ENCODE measurements around the gene HOXB9. TPM values are rescaled to one million over a fixed set of nuclear protein-coding genes. Genes with fewer than 3 reads are reported as not detected.

Gene HOXB9
- total and polyA plus RNA-seq, 2 of the 13 experiments (the other 11 are each of a cell fraction or from before 2014, with no cell fraction given): not detected

DNA sequence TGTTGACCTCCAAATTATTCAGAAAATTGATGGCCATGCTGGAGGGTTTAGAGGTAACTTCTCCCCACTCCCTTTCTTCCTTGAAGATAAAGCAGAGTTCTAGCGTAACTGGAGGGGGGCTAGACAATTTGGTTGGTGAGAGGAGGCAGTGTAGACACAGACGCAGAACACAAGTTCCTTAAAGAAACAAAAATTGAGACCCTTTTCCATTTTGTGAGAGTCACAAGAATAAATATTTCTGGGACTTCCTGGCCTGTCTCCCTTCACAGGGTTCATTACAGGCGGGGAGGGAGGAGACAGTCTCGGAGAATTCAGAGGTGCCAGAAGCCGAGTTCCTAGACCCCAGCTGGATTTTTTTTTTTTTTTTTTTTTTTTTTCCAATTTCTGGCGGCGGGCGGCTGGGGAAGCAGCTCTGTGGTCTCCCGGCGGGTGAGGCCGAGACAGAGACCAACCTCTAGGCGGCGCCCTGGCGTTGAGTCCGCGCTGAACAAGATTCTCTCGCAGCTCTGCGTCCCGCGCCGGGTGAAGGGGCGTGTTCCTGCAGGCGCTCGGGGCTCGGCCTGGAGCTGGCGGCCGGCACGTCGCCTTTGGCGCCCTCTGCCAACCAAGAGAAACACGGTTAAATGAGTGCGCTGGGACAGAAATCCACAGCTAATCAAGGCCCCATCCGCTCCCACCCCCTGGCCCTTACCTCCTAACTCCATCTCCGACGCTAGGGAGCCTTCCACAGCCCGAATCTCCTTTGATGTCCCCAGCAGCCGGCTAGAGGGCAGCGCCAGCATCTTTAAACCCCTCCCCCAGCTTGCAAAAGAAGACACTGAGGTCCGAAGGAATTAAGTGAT lies 10.2 kb upstream of the HOXB9 start (continued):
- TF ChIP-seq ZNF614 (CRISPR knock-in tag; IDR thresholded peaks at IDR 0.05; ENCODE audit: borderline replicate concordance) (peak; percentile 74; the same call in 1 of the 2 replicates), ZFP62 (CRISPR knock-in tag; IDR thresholded peaks at IDR 0.05) (0 out of 2 replicates have a peak, but pooled peaks have one; percentile 28), ZNF792 (CRISPR knock-in tag; IDR thresholded peaks at IDR 0.05) (0 out of 2 replicates have a peak, but pooled peaks have one; percentile 61), KLF16 (CRISPR knock-in tag; IDR thresholded peaks at IDR 0.05) (peak in 1 of 2 experiments; percentile 85; a peak in 2 of 4 replicates), ZBTB7B (CRISPR knock-in tag; IDR thresholded peaks at IDR 0.05) (peak; percentile 49; the same call in 1 of the 2 replicates), MBD4 (IDR thresholded peaks at IDR 0.05; ENCODE audit: borderline replicate concordance, low read length) (no peak), SRSF4 (IDR thresholded peaks at IDR 0.05; ENCODE audit: low read depth, low read length, poor library complexity, severe bottlenecking) (no peak), NR2F6 (IDR thresholded peaks at IDR 0.05) (no peak), NR2F6 (CRISPR knock-in tag; IDR thresholded peaks at IDR 0.05) (peak; percentile 30; the same call in 1 of the 2 replicates), ELF4 (CRISPR knock-in tag; IDR thresholded peaks at IDR 0.05; ENCODE audit: borderline replicate concordance) (no peak), PRPF4 (IDR thresholded peaks at IDR 0.05; ENCODE audit: low read depth, low read length, poor library complexity, severe bottlenecking) (no peak), KDM2A (CRISPR knock-in tag; IDR thresholded peaks at IDR 0.05; ENCODE audit: borderline replicate concordance, low read depth) (peak; percentile 86), SATB2 (CRISPR knock-in tag; IDR thresholded peaks at IDR 0.05) (0 out of 2 replicates have a peak, but pooled peaks have one; percentile 66), RBAK (CRISPR knock-in tag; IDR thresholded peaks at IDR 0.05) (0 out of 2 replicates have a peak, but pooled peaks have one; percentile 28), MYNN (CRISPR knock-in tag; IDR thresholded peaks at IDR 0.05; ENCODE audit: low read depth) (no peak), ZNF30 (CRISPR knock-in tag; IDR thresholded peaks at IDR 0.05) (no peak), ZNF3 (CRISPR knock-in tag; IDR thresholded peaks at IDR 0.05) (no peak), TBP (CRISPR knock-in tag; IDR thresholded peaks at IDR 0.05) (no peak), MTA1 (CRISPR knock-in tag; IDR thresholded peaks at IDR 0.05; ENCODE audit: borderline replicate concordance) (peak; percentile 76; the same call in 1 of the 2 replicates), BORCS8-MEF2B (CRISPR knock-in tag; IDR thresholded peaks at IDR 0.05) (0 out of 2 replicates have a peak, but pooled peaks have one; percentile 65)
- TF ChIP-seq, protein P1, sequence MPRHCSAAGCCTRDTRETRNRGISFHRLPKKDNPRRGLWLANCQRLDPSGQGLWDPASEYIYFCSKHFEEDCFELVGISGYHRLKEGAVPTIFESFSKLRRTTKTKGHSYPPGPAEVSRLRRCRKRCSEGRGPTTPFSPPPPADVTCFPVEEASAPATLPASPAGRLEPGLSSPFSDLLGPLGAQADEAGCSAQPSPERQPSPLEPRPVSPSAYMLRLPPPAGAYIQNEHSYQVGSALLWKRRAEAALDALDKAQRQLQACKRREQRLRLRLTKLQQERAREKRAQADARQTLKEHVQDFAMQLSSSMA (CRISPR knock-in tag; IDR thresholded peaks at IDR 0.05): no peak
- TF ChIP-seq, protein P2, sequence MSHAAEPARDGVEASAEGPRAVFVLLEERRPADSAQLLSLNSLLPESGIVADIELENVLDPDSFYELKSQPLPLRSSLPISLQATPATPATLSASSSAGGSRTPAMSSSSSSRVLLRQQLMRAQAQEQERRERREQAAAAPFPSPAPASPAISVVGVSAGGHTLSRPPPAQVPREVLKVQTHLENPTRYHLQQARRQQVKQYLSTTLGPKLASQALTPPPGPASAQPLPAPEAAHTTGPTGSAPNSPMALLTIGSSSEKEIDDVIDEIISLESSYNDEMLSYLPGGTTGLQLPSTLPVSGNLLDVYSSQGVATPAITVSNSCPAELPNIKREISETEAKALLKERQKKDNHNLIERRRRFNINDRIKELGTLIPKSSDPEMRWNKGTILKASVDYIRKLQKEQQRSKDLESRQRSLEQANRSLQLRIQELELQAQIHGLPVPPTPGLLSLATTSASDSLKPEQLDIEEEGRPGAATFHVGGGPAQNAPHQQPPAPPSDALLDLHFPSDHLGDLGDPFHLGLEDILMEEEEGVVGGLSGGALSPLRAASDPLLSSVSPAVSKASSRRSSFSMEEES (CRISPR knock-in tag; IDR thresholded peaks at IDR 0.05): peak; percentile 24; the same call in 1 of the 2 replicates
- TF ChIP-seq, protein P3, sequence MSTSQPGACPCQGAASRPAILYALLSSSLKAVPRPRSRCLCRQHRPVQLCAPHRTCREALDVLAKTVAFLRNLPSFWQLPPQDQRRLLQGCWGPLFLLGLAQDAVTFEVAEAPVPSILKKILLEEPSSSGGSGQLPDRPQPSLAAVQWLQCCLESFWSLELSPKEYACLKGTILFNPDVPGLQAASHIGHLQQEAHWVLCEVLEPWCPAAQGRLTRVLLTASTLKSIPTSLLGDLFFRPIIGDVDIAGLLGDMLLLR (CRISPR knock-in tag; IDR thresholded peaks at IDR 0.05): no peak
- TF ChIP-seq, protein P4, sequence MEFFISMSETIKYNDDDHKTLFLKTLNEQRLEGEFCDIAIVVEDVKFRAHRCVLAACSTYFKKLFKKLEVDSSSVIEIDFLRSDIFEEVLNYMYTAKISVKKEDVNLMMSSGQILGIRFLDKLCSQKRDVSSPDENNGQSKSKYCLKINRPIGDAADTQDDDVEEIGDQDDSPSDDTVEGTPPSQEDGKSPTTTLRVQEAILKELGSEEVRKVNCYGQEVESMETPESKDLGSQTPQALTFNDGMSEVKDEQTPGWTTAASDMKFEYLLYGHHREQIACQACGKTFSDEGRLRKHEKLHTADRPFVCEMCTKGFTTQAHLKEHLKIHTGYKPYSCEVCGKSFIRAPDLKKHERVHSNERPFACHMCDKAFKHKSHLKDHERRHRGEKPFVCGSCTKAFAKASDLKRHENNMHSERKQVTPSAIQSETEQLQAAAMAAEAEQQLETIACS (CRISPR knock-in tag; IDR thresholded peaks at IDR 0.05): 0 out of 2 replicates have a peak, but pooled peaks have one; percentile 16
- TF ChIP-seq, protein P5, sequence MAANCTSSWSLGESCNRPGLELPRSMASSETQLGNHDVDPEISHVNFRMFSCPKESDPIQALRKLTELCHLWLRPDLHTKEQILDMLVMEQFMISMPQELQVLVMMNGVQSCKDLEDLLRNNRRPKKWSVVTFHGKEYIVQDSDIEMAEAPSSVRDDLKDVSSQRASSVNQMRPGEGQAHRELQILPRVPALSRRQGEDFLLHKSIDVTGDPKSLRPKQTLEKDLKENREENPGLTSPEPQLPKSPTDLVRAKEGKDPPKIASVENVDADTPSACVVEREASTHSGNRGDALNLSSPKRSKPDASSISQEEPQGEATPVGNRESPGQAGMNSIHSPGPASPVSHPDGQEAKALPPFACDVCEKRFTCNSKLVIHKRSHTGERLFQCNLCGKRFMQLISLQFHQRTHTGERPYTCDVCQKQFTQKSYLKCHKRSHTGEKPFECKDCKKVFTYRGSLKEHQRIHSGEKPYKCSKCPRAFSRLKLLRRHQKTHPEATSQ (CRISPR knock-in tag; IDR thresholded peaks at IDR 0.05; ENCODE audit: borderline replicate concordance): no peak

Measured in HepG2 (cell line).